IMR-90 (cell line): ENCODE results near the gene ROBO1. TPM values are rescaled to one million over a fixed set of nuclear protein-coding genes. Genes with fewer than 3 reads are reported as not detected.

Experiments
- ATAC-seq: fragments of 200-7000 bp; cut with Tn5 transposase; 2 replicates; pipeline ENCODE4 v1.9.1; 2020; ENCODE audit warnings: low read depth, mild to moderate bottlenecking, moderate library complexity
- BruUV-seq: library from RNA; stranded (reverse); fragments of 400-500 nt; replicated peaks from 2 replicates; lab custom pipeline; 2021; lab: Mats Ljungman, UMichigan
- CTCF ChIA-PET: fragments of 300-600 bp; formaldehyde crosslinking; extraction: SDS; loops from one replicate; lab custom pipeline; 2021; ENCODE audit warnings: antibody characterized with exemption; lab: Yijun Ruan, JAX
- POLR2A ChIA-PET: fragments of 300-600 bp; sonication (Branson Sonifier 250); formaldehyde crosslinking; loops from one replicate; lab custom pipeline; 2022; ENCODE audit warnings: antibody characterized with exemption; ENCODE audit not compliant: unreplicated experiment; lab: Charles Lee
- DNase-seq: peaks from one replicate; pipeline ENCODE4 v3.0.0; 2013
- H2AFZ ChIP-seq: replicated peaks from 2 replicates; pipeline ENCODE3; 2013; ENCODE audit warnings: low read length, mild to moderate bottlenecking; ENCODE audit not compliant: poor library complexity
- H2AK5ac ChIP-seq: 2 replicates; pipeline ENCODE4 v1.6.1; 2013; ENCODE audit warnings: low read depth, low read length, inconsistent platforms
- H2AK9ac ChIP-seq: replicated peaks from 2 replicates; pipeline ENCODE3; 2013; ENCODE audit warnings: mild to moderate bottlenecking, low read depth, low read length, moderate library complexity; ENCODE audit not compliant: poor library complexity
- H2BK120ac ChIP-seq: 2 replicates; pipeline ENCODE4 v1.6.1; 2013; ENCODE audit warnings: low read depth, low read length, inconsistent platforms
- H2BK15ac ChIP-seq: 3 replicates; pipeline ENCODE4 v1.6.1; 2013; ENCODE audit warnings: low read depth, low read length, inconsistent platforms
- H2BK20ac ChIP-seq: 2 replicates; pipeline ENCODE4 v1.6.1; 2013; ENCODE audit warnings: low read depth, mild to moderate bottlenecking, inconsistent platforms, low read length, moderate library complexity
- H2BK5ac ChIP-seq: 2 replicates; pipeline ENCODE4 v1.6.1; 2013; ENCODE audit warnings: mild to moderate bottlenecking, low read depth, low read length, inconsistent platforms; ENCODE audit not compliant: poor library complexity, severe bottlenecking
- H3K14ac ChIP-seq: replicated peaks from 2 replicates; pipeline ENCODE4 v1.6.1; 2013; ENCODE audit warnings: low read depth, low read length, inconsistent platforms
- H3K18ac ChIP-seq: 2 replicates; pipeline ENCODE4 v1.6.1; 2013; ENCODE audit warnings: low read depth, low read length, control low read depth
- H3K23ac ChIP-seq: 2 replicates; pipeline ENCODE4 v1.6.1; 2013; ENCODE audit warnings: low read depth, low read length, inconsistent platforms
- H3K27ac ChIP-seq: 2 replicates; pipeline ENCODE4 v1.5.1; 2013; ENCODE audit warnings: mild to moderate bottlenecking, control low read depth, low read length; ENCODE audit not compliant: insufficient read depth
- H3K27me3 ChIP-seq: 2 replicates; pipeline ENCODE4 v1.6.1; 2013; ENCODE audit warnings: low read length; ENCODE audit not compliant: control insufficient read depth, insufficient read depth
- H3K36me3 ChIP-seq: 2 replicates; pipeline ENCODE4 v1.6.1; 2013; ENCODE audit warnings: low read length, mixed read lengths; ENCODE audit not compliant: control insufficient read depth, insufficient read depth
- H3K4ac ChIP-seq: 2 replicates; pipeline ENCODE4 v1.6.1; 2013; ENCODE audit warnings: low read depth, low read length, inconsistent platforms
- H3K4me1 ChIP-seq: 2 replicates; pipeline ENCODE4 v1.6.1; 2013; ENCODE audit warnings: low read length, mixed read lengths; ENCODE audit not compliant: control insufficient read depth, insufficient read depth
- H3K4me2 ChIP-seq: 2 replicates; pipeline ENCODE4 v1.6.1; 2013; ENCODE audit warnings: low read depth, mild to moderate bottlenecking, control low read depth, low read length, moderate library complexity
- H3K4me3 ChIP-seq: 2 replicates; pipeline ENCODE4 v1.5.1; 2013; ENCODE audit warnings: low read depth, mild to moderate bottlenecking, control low read depth, low read length, moderate library complexity; ENCODE audit not compliant: insufficient read depth
- H3K56ac ChIP-seq: 2 replicates; pipeline ENCODE4 v1.6.1; 2013; ENCODE audit warnings: low read length, inconsistent platforms; ENCODE audit not compliant: insufficient read depth; ENCODE audit errors: extremely low read depth
- H3K79me1 ChIP-seq, 2 experiments: 2 replicates each; pipeline ENCODE4 v1.6.1; 2013; ENCODE audit warnings: low read length in 2 of 2, inconsistent platforms in 1 of 2, low read depth in 1 of 2
- H3K9ac ChIP-seq: 2 replicates; pipeline ENCODE4 v1.6.1; 2013; ENCODE audit warnings: low read depth, low read length, control low read depth
- H3K9me1 ChIP-seq: 2 replicates; pipeline ENCODE4 v1.6.1; 2013; ENCODE audit warnings: low read length, inconsistent platforms; ENCODE audit not compliant: insufficient read depth
- H3K9me3 ChIP-seq: 2 replicates; pipeline ENCODE4 v1.6.1; 2013; ENCODE audit warnings: low read length; ENCODE audit not compliant: control insufficient read depth, insufficient read depth
- H4K20me1 ChIP-seq: 2 replicates; pipeline ENCODE4 v1.6.1; 2013; ENCODE audit warnings: low read length, inconsistent platforms; ENCODE audit not compliant: insufficient read depth
- H4K5ac ChIP-seq: 2 replicates; pipeline ENCODE4 v1.6.1; 2013; ENCODE audit warnings: mild to moderate bottlenecking, low read depth, low read length, control low read depth
- H4K8ac ChIP-seq, 2 experiments: 2 replicates each; pipeline ENCODE4 v1.6.1; 2013; ENCODE audit warnings: low read depth in 2 of 2, low read length in 2 of 2, control low read depth in 1 of 2, inconsistent platforms in 1 of 2
- H4K91ac ChIP-seq: 2 replicates; pipeline ENCODE4 v1.6.1; 2013; ENCODE audit warnings: low read depth, low read length, inconsistent platforms; ENCODE audit not compliant: insufficient read depth
- BHLHE40 ChIP-seq: fragments of 150-350 bp; IDR thresholded peaks from 2 replicates; pipeline ENCODE4 v1.6.1; 2016; ENCODE audit warnings: mild to moderate bottlenecking, low read depth, low read length
- CTCF ChIP-seq: conservative IDR thresholded peaks from 2 replicates; pipeline ENCODE4 v1.5.1; 2012; ENCODE audit warnings: mild to moderate bottlenecking, low read depth, low read length, improper control_type of control experiment
- MAFK ChIP-seq: IDR thresholded peaks from 2 replicates; pipeline ENCODE4 v1.6.1; 2012; ENCODE audit warnings: low read depth, low read length, improper control_type of control experiment
- RAD21 ChIP-seq: IDR thresholded peaks from 2 replicates; pipeline ENCODE4 v1.6.1; 2012; ENCODE audit warnings: low read length, improper control_type of control experiment
- SMC3 ChIP-seq: fragments of 150-350 bp; IDR thresholded peaks from 2 replicates; pipeline ENCODE4 v1.6.1; 2016; ENCODE audit warnings: low read depth, mild to moderate bottlenecking, antibody characterized with exemption, low read length, moderate library complexity
- WGBS, 2 experiments: methylation state at CpG; one replicate each; pipeline versions ENCODE4 v1.1.5 to v1.1.7; 2013; ENCODE audit warnings: missing lambda C conversion rate in 2 of 2; ENCODE audit not compliant: insufficient read length in 1 of 2; ENCODE audit errors: extremely low coverage in 2 of 2; 5-methylcytosine and 5-hydroxymethylcytosine counted together
- dilution Hi-C: fragments of 300-500 bp; cut with HindIII; formaldehyde crosslinking; loops from one replicate; pipeline ENCODE4 v1.14.3; 2018; ENCODE audit warnings: low sequenced_read_pairs; ENCODE audit not compliant: unreplicated experiment
- in situ Hi-C: fragments of 300-500 bp; cut with MboI; formaldehyde crosslinking; loops from 3 replicates; pipeline ENCODE4 v1.14.3; 2019; ENCODE audit warnings: low sequenced_read_pairs, inconsistent platforms, mixed read lengths
- intact Hi-C: fragments of 100-400 bp; cut with micrococcal nuclease; formaldehyde crosslinking; loops from 2 replicates; pipeline ENCODE4 v1.10.0; 2022
- polyA plus RNA-seq, 3 experiments: library from polyadenylated mRNA; depleted of rRNA; stranded (reverse); fragments of >200 nt; gene quantifications; 2 replicates each; pipeline ENCODE4 v1.2.3, GENCODE V29; 2012; ENCODE audit warnings: low replicate concordance in 1 of 3
- total RNA-seq: library from RNA; depleted of rRNA; stranded (reverse); fragments of >200 nt; gene quantifications from 2 replicates; pipeline ENCODE4 v1.2.3, GENCODE V29; 2012

Gene ROBO1
- total and polyA plus RNA-seq, 2 of the 4 experiments (the other 2 are of a cell fraction): 24.1 to 53.9 TPM

- WGBS, 2 experiments: no CpG with 5 or more reads among the region's 7 CpGs
- Histone ChIP-seq H2BK5ac (no peak overlapping the region), H4K8ac (no peak overlapping the region), H2AFZ (no peak overlapping the region), H3K79me1 (no peaks in the 10 kb centered on the region), H3K18ac (no peak overlapping the region), H3K4me1 (no peaks in the 10 kb centered on the region), H3K9ac (no peak overlapping the region), H2BK15ac (no peak overlapping the region), H4K20me1 (no peaks in the 10 kb centered on the region), H2AK9ac (no peak overlapping the region), H3K4me2 (no peak overlapping the region), H3K56ac (no peak overlapping the region), H2BK120ac (no peak overlapping the region), H3K9me1 (no peaks in the 10 kb centered on the region), H3K9me3 (no peaks in the 10 kb centered on the region), H3K4ac (no peak overlapping the region), H2BK20ac (no peak overlapping the region), H3K14ac (no peak overlapping the region), H4K5ac (no peak overlapping the region), H3K27me3 (no peaks in the 10 kb centered on the region), H3K36me3 (no peaks in the 10 kb centered on the region), H3K23ac (no peak overlapping the region), H4K91ac (no peak overlapping the region), H3K27ac (no peak overlapping the region), H2AK5ac (no peak overlapping the region), H3K4me3 (no peak overlapping the region)
- dilution Hi-C loops (no loop called here), intact Hi-C loops (loop anchor here (5.0 kb wide), 4 partner anchors 130 to 835 kb away; no protein-coding TSS in a partner anchor), in situ Hi-C loops (loop anchor here (25.0 kb wide), 1 partner anchor 835 kb away; no protein-coding TSS in a partner anchor)
- 0 out of 2 replicates have a peak, but pooled peaks have one; percentile 21 for ATAC-seq
- ChIA-PET CTCF (no interaction called here), POLR2A (no interaction called here)
- TF ChIP-seq MAFK (peak; percentile 97), SMC3 (peak; percentile 50), CTCF (peak; percentile 73), RAD21 (peak; percentile 59), BHLHE40 (no peak)
- DNase-seq: peak; percentile 11
- BruUV-seq: no TSS peak
These were observed 270.2 kb downstream of the ROBO1 start for GRCh38 chr3:79497447-79498111.
